GM19372 (cell line): ENCODE data around the gene GJA4.

Experiments used
- ATAC-seq: cut with Tn5 transposase; IDR thresholded peaks from one replicate; pipeline ENCODE4 v1.9.1; 2021; ENCODE audit warnings: mild to moderate bottlenecking, low read depth, moderate library complexity; ENCODE audit not compliant: unreplicated experiment

GJA4 gene

GRCh38 chr1:34827341-34827941 is 34.6 kb downstream of the GJA4 start:
- ATAC-seq, result no peak

GRCh38 chr1:34828611-34829010 is 35.8 kb downstream of the GJA4 start:
- no peak for ATAC-seq

- no peak for ATAC-seq
Observed at GRCh38 chr1:34829250-34829649, 36.5 kb downstream of the GJA4 start.

- no peak for ATAC-seq
Observed at GRCh38 chr1:34831721-34832246, 39.0 kb downstream of the GJA4 start.

GRCh38 chr1:34833711-34834110 is 40.9 kb downstream of the GJA4 start:
- no peak for ATAC-seq

GRCh38 chr1:34839526-34840305 is 46.9 kb downstream of the GJA4 start:
- no peak for ATAC-seq

- ATAC-seq, result no peak
Observed at GRCh38 chr1:34840426-34840825, 47.6 kb downstream of the GJA4 start.

GRCh38 chr1:34842073-34842472 is 49.3 kb downstream of the GJA4 start:
- ATAC-seq, result no peak

GRCh38 chr1:34842952-34843371 is 50.2 kb downstream of the GJA4 start:
- no peak for ATAC-seq

GRCh38 chr1:34843392-34844251 is 50.8 kb downstream of the GJA4 start:
- no peak for ATAC-seq

- ATAC-seq, result no peak
Observed at GRCh38 chr1:34844252-34844634, 51.4 kb downstream of the GJA4 start.
